Ishikawa (cell line): Measurements from ENCODE around the gene RNU7-1.
A peak's percentile ranks its signal among the peaks of the same experiment; 100 is the strongest.

Source experiments
- CEBPB ChIP-seq: IDR thresholded peaks from 2 replicates; pipeline ENCODE4 v1.6.1; 2012
- CREB1 ChIP-seq: IDR thresholded peaks from 2 replicates; pipeline ENCODE4 v1.6.1; 2012; ENCODE audit warnings: low read depth
- EGR1 ChIP-seq: IDR thresholded peaks from 2 replicates; pipeline ENCODE4 v1.6.1; 2012
- EP300 ChIP-seq: IDR thresholded peaks from 2 replicates; pipeline ENCODE4 v1.6.1; 2012; ENCODE audit warnings: borderline replicate concordance
- FOXM1 ChIP-seq: IDR thresholded peaks from 2 replicates; pipeline ENCODE4 v1.6.1; 2012; ENCODE audit warnings: low read depth, borderline replicate concordance
- MAX ChIP-seq: IDR thresholded peaks from 2 replicates; pipeline ENCODE4 v1.6.1; 2012
- NFIC ChIP-seq: IDR thresholded peaks from 2 replicates; pipeline ENCODE4 v1.6.1; 2012
- RAD21 ChIP-seq: IDR thresholded peaks from 2 replicates; pipeline ENCODE4 v1.6.1; 2012; ENCODE audit warnings: low read depth
- REST ChIP-seq: IDR thresholded peaks from 2 replicates; pipeline ENCODE4 v1.6.1; 2012; ENCODE audit warnings: low read depth, mild to moderate bottlenecking
- TAF1 ChIP-seq: IDR thresholded peaks from 2 replicates; pipeline ENCODE4 v1.6.1; 2012; ENCODE audit warnings: low read depth, mild to moderate bottlenecking
- TCF12 ChIP-seq: IDR thresholded peaks from 2 replicates; pipeline ENCODE4 v1.6.1; 2012; ENCODE audit warnings: low read depth
- TEAD4 ChIP-seq: IDR thresholded peaks from 2 replicates; pipeline ENCODE4 v1.6.1; 2012
- USF1 ChIP-seq: IDR thresholded peaks from 2 replicates; pipeline ENCODE4 v1.6.1; 2012
- YY1 ChIP-seq: IDR thresholded peaks from 2 replicates; pipeline ENCODE4 v1.6.1; 2012; ENCODE audit warnings: low read depth
- ZBTB7A ChIP-seq: IDR thresholded peaks from 2 replicates; pipeline ENCODE4 v1.6.1; 2012; ENCODE audit warnings: low read depth

The RNU7-1 gene

GRCh38 chr12:6962285-6963015 is 18.8 kb downstream of the RNU7-1 start:
- TF ChIP-seq USF1 (no peak; the same call in 1 of the 2 replicates), TCF12 (peak; percentile 5), EP300 (no peak; the same call in 1 of the 2 replicates), RAD21 (no peak), CREB1 (no peak), FOXM1 (no peak), EGR1 (0 out of 2 replicates have a peak, but pooled peaks have one; percentile 21), MAX (peak; percentile 5; the same call in 1 of the 2 replicates), CEBPB (peak; percentile 89), YY1 (no peak)

- no peak for TF ChIP-seq FOXM1
- no peak for TF ChIP-seq RAD21
- no peak for TF ChIP-seq CREB1
- TF ChIP-seq NFIC: peak; percentile 13; the same call in 1 of the 2 replicates
- TF ChIP-seq YY1: 0 out of 2 replicates have a peak, but pooled peaks have one; percentile 33
- peak; percentile 88; the same call in 1 of the 2 replicates for TF ChIP-seq ZBTB7A
- 0 out of 2 replicates have a peak, but pooled peaks have one; percentile 7 for TF ChIP-seq EGR1
- TF ChIP-seq MAX: peak; percentile 67
- TF ChIP-seq CEBPB: no peak
- peak; percentile 35; the same call in 1 of the 2 replicates for TF ChIP-seq EP300
- TF ChIP-seq TCF12: peak; percentile 69
- peak; percentile 16; the same call in 1 of the 2 replicates for TF ChIP-seq TEAD4
- 0 out of 2 replicates have a peak, but pooled peaks have one; percentile 8 for TF ChIP-seq REST
- peak; percentile 43 for TF ChIP-seq USF1
- peak; percentile 97 for TF ChIP-seq TAF1
Observed at GRCh38 chr12:6963016-6963731, 19.6 kb downstream of the RNU7-1 start.

GRCh38 chr12:6963791-6964413 is 20.3 kb downstream of the RNU7-1 start:
- TF ChIP-seq USF1 (no peak), FOXM1 (no peak), REST (no peak), CEBPB (peak; percentile 67; the same call in 1 of the 2 replicates), CREB1 (no peak), ZBTB7A (peak; percentile 69; the same call in 1 of the 2 replicates), EGR1 (no peak), TAF1 (peak; percentile 25; the same call in 1 of the 2 replicates), TEAD4 (no peak; the same call in 1 of the 2 replicates), MAX (no peak), YY1 (peak; percentile 85), EP300 (no peak), NFIC (peak; percentile 73), TCF12 (no peak), RAD21 (no peak)

- TF ChIP-seq RAD21 (no peak), NFIC (no peak), REST (no peak), TAF1 (no peak; the same call in 1 of the 2 replicates), USF1 (no peak), YY1 (no peak), TCF12 (no peak), ZBTB7A (no peak), CEBPB (no peak), FOXM1 (no peak), EP300 (no peak), CREB1 (no peak), TEAD4 (no peak), EGR1 (no peak), MAX (no peak)
Observed at GRCh38 chr12:6964605-6965025, 21.0 kb downstream of the RNU7-1 start.
